ENCODE results near the gene TMEFF1. TPM values are rescaled to one million over a fixed set of nuclear protein-coding genes. Genes with fewer than 3 reads are reported as not detected.

The TMEFF1 gene
- total RNA-seq, 1 experiment from 2014 or later = 30.6 TPM

- no peaks in the 10 kb centered on the region for H3K27me3 ChIP-seq (ENCODE audit: control insufficient read depth, insufficient read depth, low read length)
- DNase-seq = no peak
- H3K4me3 ChIP-seq (ENCODE audit: insufficient read depth, low read depth, low read length) = no peak overlapping the region
- H3K36me3 ChIP-seq (replicated peaks; ENCODE audit: control insufficient read depth, insufficient read depth, low read length) = no peaks in the 10 kb centered on the region
These were observed 6.6 kb upstream of the TMEFF1 start for GRCh38 chr9:100466171-100466828.

GRCh38 chr9:100466829-100467221 lies 6.1 kb upstream of the TMEFF1 start:
- Histone ChIP-seq H3K4me3 (ENCODE audit: insufficient read depth, low read depth, low read length) (no peak overlapping the region), H3K27me3 (ENCODE audit: control insufficient read depth, insufficient read depth, low read length) (no peaks in the 10 kb centered on the region), H3K36me3 (replicated peaks; ENCODE audit: control insufficient read depth, insufficient read depth, low read length) (no peaks in the 10 kb centered on the region)
- DNase-seq = no peak

GRCh38 chr9:100468041-100468440 lies 4.9 kb upstream of the TMEFF1 start:
- H3K36me3 ChIP-seq (replicated peaks; ENCODE audit: control insufficient read depth, insufficient read depth, low read length) = no peaks in the 10 kb centered on the region
- H3K4me3 ChIP-seq (ENCODE audit: insufficient read depth, low read depth, low read length) = no peak overlapping the region
- DNase-seq = no peak
- H3K27me3 ChIP-seq (ENCODE audit: control insufficient read depth, insufficient read depth, low read length) = no peaks in the 10 kb centered on the region

GRCh38 chr9:100472268-100472667 lies 681 bp upstream of the TMEFF1 start:
- Histone ChIP-seq H3K4me3 (ENCODE audit: insufficient read depth, low read depth, low read length) (peak overlapping the region; percentile 34), H3K27me3 (ENCODE audit: control insufficient read depth, insufficient read depth, low read length) (no peaks in the 10 kb centered on the region; the same call in 1 of the 2 replicates), H3K36me3 (replicated peaks; ENCODE audit: control insufficient read depth, insufficient read depth, low read length) (no peaks in the 10 kb centered on the region)
- no peak for DNase-seq

- Histone ChIP-seq H3K36me3 (replicated peaks; ENCODE audit: control insufficient read depth, insufficient read depth, low read length) (no peaks in the 10 kb centered on the region), H3K4me3 (ENCODE audit: insufficient read depth, low read depth, low read length) (peak overlapping the region; percentile 92), H3K27me3 (ENCODE audit: control insufficient read depth, insufficient read depth, low read length) (no peaks in the 10 kb centered on the region; the same call in 1 of the 2 replicates)
- DNase-seq = peak; percentile 79
These were observed 530 bp downstream of the TMEFF1 start for GRCh38 chr9:100473276-100474081.

GRCh38 chr9:100474082-100474923 lies 1.4 kb downstream of the TMEFF1 start:
- DNase-seq = peak; percentile 60
- Histone ChIP-seq H3K36me3 (replicated peaks; ENCODE audit: control insufficient read depth, insufficient read depth, low read length) (no peaks in the 10 kb centered on the region), H3K4me3 (ENCODE audit: insufficient read depth, low read depth, low read length) (peak overlapping the region; percentile 92), H3K27me3 (ENCODE audit: control insufficient read depth, insufficient read depth, low read length) (no peaks in the 10 kb centered on the region; the same call in 1 of the 2 replicates)

- peak overlapping the region; percentile 92 for H3K4me3 ChIP-seq (ENCODE audit: insufficient read depth, low read depth, low read length)
- DNase-seq = peak; percentile 50
- H3K36me3 ChIP-seq (replicated peaks; ENCODE audit: control insufficient read depth, insufficient read depth, low read length) = no peaks in the 10 kb centered on the region
- no peaks in the 10 kb centered on the region; the same call in 1 of the 2 replicates for H3K27me3 ChIP-seq (ENCODE audit: control insufficient read depth, insufficient read depth, low read length)
These were observed 2.0 kb downstream of the TMEFF1 start for GRCh38 chr9:100474924-100475276.

- no peak for DNase-seq
These were observed 4.3 kb downstream of the TMEFF1 start for GRCh38 chr9:100477241-100477640.

GRCh38 chr9:100478192-100478591 lies 5.2 kb downstream of the TMEFF1 start:
- no peak for DNase-seq
- Histone ChIP-seq H3K36me3 (replicated peaks; ENCODE audit: control insufficient read depth, insufficient read depth, low read length) (no peaks in the 10 kb centered on the region), H3K4me3 (ENCODE audit: insufficient read depth, low read depth, low read length) (no peak overlapping the region), H3K27me3 (ENCODE audit: control insufficient read depth, insufficient read depth, low read length) (no peaks in the 10 kb centered on the region; the same call in 1 of the 2 replicates)

More at GRCh38 chr9:100477241-100477640, 4.3 kb downstream of the TMEFF1 start:
- H3K36me3 ChIP-seq (replicated peaks; ENCODE audit: control insufficient read depth, insufficient read depth, low read length) = no peaks in the 10 kb centered on the region
- no peaks in the 10 kb centered on the region; the same call in 1 of the 2 replicates for H3K27me3 ChIP-seq (ENCODE audit: control insufficient read depth, insufficient read depth, low read length)
- no peak overlapping the region for H3K4me3 ChIP-seq (ENCODE audit: insufficient read depth, low read depth, low read length)

- no peak for DNase-seq
- no peaks in the 10 kb centered on the region for H3K27me3 ChIP-seq (ENCODE audit: control insufficient read depth, insufficient read depth, low read length)
These were observed 6.9 kb downstream of the TMEFF1 start for GRCh38 chr9:100479820-100480219.

GRCh38 chr9:100485196-100485595 lies 12.2 kb downstream of the TMEFF1 start:
- H3K27me3 ChIP-seq (ENCODE audit: control insufficient read depth, insufficient read depth, low read length) = no peaks in the 10 kb centered on the region
- no peak overlapping the region for H3K4me3 ChIP-seq (ENCODE audit: insufficient read depth, low read depth, low read length)
- no peaks in the 10 kb centered on the region for H3K36me3 ChIP-seq (replicated peaks; ENCODE audit: control insufficient read depth, insufficient read depth, low read length)
- no peak for DNase-seq

More at GRCh38 chr9:100479820-100480219, 6.9 kb downstream of the TMEFF1 start:
- H3K36me3 ChIP-seq (replicated peaks; ENCODE audit: control insufficient read depth, insufficient read depth, low read length) = no peaks in the 10 kb centered on the region
- H3K4me3 ChIP-seq (ENCODE audit: insufficient read depth, low read depth, low read length) = no peak overlapping the region

GRCh38 chr9:100486479-100487176 lies 13.7 kb downstream of the TMEFF1 start:
- H3K36me3 ChIP-seq (replicated peaks; ENCODE audit: control insufficient read depth, insufficient read depth, low read length) = no peaks in the 10 kb centered on the region
- DNase-seq = no peak
- no peaks in the 10 kb centered on the region for H3K27me3 ChIP-seq (ENCODE audit: control insufficient read depth, insufficient read depth, low read length)
- H3K4me3 ChIP-seq (ENCODE audit: insufficient read depth, low read depth, low read length) = no peak overlapping the region

- DNase-seq = no peak
- no peaks in the 10 kb centered on the region for H3K36me3 ChIP-seq (replicated peaks; ENCODE audit: control insufficient read depth, insufficient read depth, low read length)
- H3K4me3 ChIP-seq (ENCODE audit: insufficient read depth, low read depth, low read length) = no peak overlapping the region
- no peaks in the 10 kb centered on the region for H3K27me3 ChIP-seq (ENCODE audit: control insufficient read depth, insufficient read depth, low read length)
These were observed 15.2 kb downstream of the TMEFF1 start for GRCh38 chr9:100488177-100488576.

- Histone ChIP-seq H3K36me3 (replicated peaks; ENCODE audit: control insufficient read depth, insufficient read depth, low read length) (no peaks in the 10 kb centered on the region), H3K27me3 (ENCODE audit: control insufficient read depth, insufficient read depth, low read length) (no peaks in the 10 kb centered on the region), H3K4me3 (ENCODE audit: insufficient read depth, low read depth, low read length) (no peak overlapping the region)
- DNase-seq = no peak
These were observed 16.9 kb downstream of the TMEFF1 start for GRCh38 chr9:100489836-100490235.

Data from H7 (cell line).